Heart left ventricle (tissue), 16 donors: ENCODE measurements around the gene RNF130. TPM values are rescaled to one million over a fixed set of nuclear protein-coding genes. Genes with fewer than 3 reads are reported as not detected.

Experiments used
- ATAC-seq, 4 donors: fragments of 200-7000 bp; cut with Tn5 transposase; one replicate each; pipeline ENCODE4 v1.9.1; 2020 to 2022; ENCODE audit warnings: moderate library complexity in 4 of 4, mild to moderate bottlenecking in 3 of 4, moderate number of reproducible peaks in 1 of 4
- DNase-seq, 5 donors: peaks; one replicate each; pipeline ENCODE4 v3.0.0-alpha.2; 2020
- H3K27ac ChIP-seq, 12 donors: fragments of 200-600 bp; sonication (generic) in 4 of 12; one replicate each; pipeline versions ENCODE4 v1.5.0 to v1.8.0; 2016 to 2022; ENCODE audit warnings: mild to moderate bottlenecking in 2 of 12
- H3K27me3 ChIP-seq, 9 donors: fragments of 200-600 bp; sonication (generic) in 2 of 9; one replicate each; pipeline versions ENCODE4 v1.5.1 to v1.8.0; 2016 to 2022; ENCODE audit warnings: mild to moderate bottlenecking in 3 of 9
- H3K36me3 ChIP-seq, 9 donors: fragments of 200-600 bp; sonication (generic) in 2 of 9; one replicate each; pipeline versions ENCODE4 v1.5.0 to v1.8.0; 2018 to 2022; ENCODE audit warnings: mild to moderate bottlenecking in 2 of 9
- H3K4me1 ChIP-seq, 12 donors: fragments of 200-600 bp; sonication (generic) in 4 of 12; one replicate each; pipeline versions ENCODE4 v1.5.0 to v1.8.0; 2016 to 2022; ENCODE audit warnings: mild to moderate bottlenecking in 3 of 12
- H3K4me3 ChIP-seq, 12 donors: fragments of 200-600 bp; sonication (generic) in 4 of 12; one replicate each; pipeline versions ENCODE4 v1.5.0 to v1.8.0; 2017 to 2022; ENCODE audit warnings: mild to moderate bottlenecking in 9 of 12, moderate library complexity in 4 of 12
- H3K9me3 ChIP-seq, 12 donors: fragments of 200-600 bp; sonication (generic) in 4 of 12; one replicate each; pipeline versions ENCODE4 v1.5.0 to v1.8.0; 2016 to 2022; ENCODE audit warnings: mild to moderate bottlenecking in 1 of 12
- POLR2A ChIP-seq, 2 donors: fragments of 450-650 bp; IDR thresholded peaks; one replicate each; pipeline ENCODE4 v1.6.1; 2017; ENCODE audit warnings: antibody characterized with exemption in 2 of 2, mild to moderate bottlenecking in 2 of 2, moderate library complexity in 2 of 2
- WGBS, 4 donors: extraction: QIAGEN DNeasy Blood & Tissue Kit in 2 of 4; methylation state at CpG; one replicate each; pipeline versions ENCODE4 v1.1.5 to v1.1.7; 2013 to 2018; 5-methylcytosine and 5-hydroxymethylcytosine counted together
- intact Hi-C, 10 donors: fragments of 100-400 bp; cut with DNase I; formaldehyde crosslinking; loops; one replicate each; pipeline versions ENCODE4 v1.11.1 to v1.14.2; 2022
- polyA plus RNA-seq, 2 donors: library from polyadenylated mRNA; stranded (reverse); fragments of 200-250 nt; gene quantifications; one replicate each; pipeline ENCODE4 v1.2.3, GENCODE V29; 2013
- total RNA-seq, 9 donors: library from RNA; depleted of rRNA in 2 of 9; stranded (reverse); fragments of >200 nt in 2 of 9; fragmentation: NEBNext Ultra II Directional in 3 of 9; extraction: Animal tissue kit (Norgen Biotek cat#: 25700) in 3 of 9; gene quantifications; one replicate each; pipeline versions ENCODE4 v1.1.0 to v1.2.4, GENCODE V29; 2016 to 2023
- TF ChIP-seq, protein P1 (sequence below), 12 donors: fragments of 200-600 bp; sonication (generic) in 4 of 12; IDR thresholded peaks; one replicate each; pipeline versions ENCODE4 v1.5.0 to v1.8.0; 2018 to 2022; ENCODE audit warnings: antibody characterized with exemption in 12 of 12, mild to moderate bottlenecking in 5 of 12
- donor health status: ischemic (EF 13 %, LVEDD 7.1; RV severe dilation, severe dysfunction).
- donor health status: healthy with polysubstance abuse.
- donor health status: DM: no; HTN: yes; CAD: no.
- donor health status: DM: no; HTN: no; CAD: no.
- donor health status: ischemic (EF 25% LVEDD 6.9; RV normal size, moderate dysfunction).
- donor health status: ischemic (EF 25% LVEDD 5.7; RV mildly dilated, moderate dysfunction).
- donor health status: healthy.
- donor health status: DM: yes; HTN: yes; CAD: no.
- donor health status: ischemic (EF 35%, LVEDD 5.7; RV mildly dilated, moderate dysfunction).
- donor health status: nonischemic (EF 11% LVEDD 7.7; RV severe dilation, severe dysfunction).
- donor health status: DM: yes; HTN: yes; CAD: no.
- donor health status: PGD.
- donor health status: ischemic (EF 29% LVEDD 5.4; RV normal size, mild dysfunction).
- donor health status: nonischemic (EF 23%, LVEDD 6.1; RV moderate dilation, normal function).

Gene RNF130
- total and polyA plus RNA-seq, 11 donors = 26.3 to 76.2 (median 38.7) TPM

- Histone ChIP-seq H3K4me3 (no peak overlapping the region), H3K36me3 (no peaks in the 10 kb centered on the region), H3K4me1 (no peaks in the 10 kb centered on the region), H3K9me3 (no peaks in the 10 kb centered on the region), H3K27ac (no peak overlapping the region), H3K27me3 (peaks cover 0 to 18% (median 3%) of the 10 kb centered on the region in 9 donors)
- intact Hi-C loops = no loop called here
- DNase-seq (peak in 2 of 5 donors; percentile 2 to 37), ATAC-seq (no peak)
- TF ChIP-seq POLR2A (IDR thresholded peaks at IDR 0.05) = no peak
- TF ChIP-seq, protein P1, sequence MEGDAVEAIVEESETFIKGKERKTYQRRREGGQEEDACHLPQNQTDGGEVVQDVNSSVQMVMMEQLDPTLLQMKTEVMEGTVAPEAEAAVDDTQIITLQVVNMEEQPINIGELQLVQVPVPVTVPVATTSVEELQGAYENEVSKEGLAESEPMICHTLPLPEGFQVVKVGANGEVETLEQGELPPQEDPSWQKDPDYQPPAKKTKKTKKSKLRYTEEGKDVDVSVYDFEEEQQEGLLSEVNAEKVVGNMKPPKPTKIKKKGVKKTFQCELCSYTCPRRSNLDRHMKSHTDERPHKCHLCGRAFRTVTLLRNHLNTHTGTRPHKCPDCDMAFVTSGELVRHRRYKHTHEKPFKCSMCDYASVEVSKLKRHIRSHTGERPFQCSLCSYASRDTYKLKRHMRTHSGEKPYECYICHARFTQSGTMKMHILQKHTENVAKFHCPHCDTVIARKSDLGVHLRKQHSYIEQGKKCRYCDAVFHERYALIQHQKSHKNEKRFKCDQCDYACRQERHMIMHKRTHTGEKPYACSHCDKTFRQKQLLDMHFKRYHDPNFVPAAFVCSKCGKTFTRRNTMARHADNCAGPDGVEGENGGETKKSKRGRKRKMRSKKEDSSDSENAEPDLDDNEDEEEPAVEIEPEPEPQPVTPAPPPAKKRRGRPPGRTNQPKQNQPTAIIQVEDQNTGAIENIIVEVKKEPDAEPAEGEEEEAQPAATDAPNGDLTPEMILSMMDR (IDR thresholded peaks at IDR 0.05) = no peak
- 85 to 90% (median 87%) methylated on average over 17 to 23 of the region's 23 CpGs for WGBS, 4 donors
These were observed 47.7 kb upstream of the RNF130 start for GRCh38 chr5:180119031-180119902.

GRCh38 chr5:180118391-180118791, 46.8 kb upstream of the RNF130 start:
- ATAC-seq (no peak), DNase-seq (peak in 1 of 5 donors; percentile 33)
- no peaks in the 10 kb centered on the region for H3K36me3 ChIP-seq
- no peak overlapping the region for H3K27ac ChIP-seq
- H3K4me1 ChIP-seq = no peaks in the 10 kb centered on the region
- H3K4me3 ChIP-seq = no peak overlapping the region
- no peak for TF ChIP-seq POLR2A (IDR thresholded peaks at IDR 0.05)
- TF ChIP-seq, protein P1 (IDR thresholded peaks at IDR 0.05) = no peak
- no peaks in the 10 kb centered on the region for H3K9me3 ChIP-seq
- WGBS, 4 donors = 88 to 92% (median 92%) methylated on average over 10 to 14 of the region's 14 CpGs
- peaks cover 0 to 15% (median 0%) of the 10 kb centered on the region in 9 donors for H3K27me3 ChIP-seq
- intact Hi-C loops = no loop called here

DNA sequence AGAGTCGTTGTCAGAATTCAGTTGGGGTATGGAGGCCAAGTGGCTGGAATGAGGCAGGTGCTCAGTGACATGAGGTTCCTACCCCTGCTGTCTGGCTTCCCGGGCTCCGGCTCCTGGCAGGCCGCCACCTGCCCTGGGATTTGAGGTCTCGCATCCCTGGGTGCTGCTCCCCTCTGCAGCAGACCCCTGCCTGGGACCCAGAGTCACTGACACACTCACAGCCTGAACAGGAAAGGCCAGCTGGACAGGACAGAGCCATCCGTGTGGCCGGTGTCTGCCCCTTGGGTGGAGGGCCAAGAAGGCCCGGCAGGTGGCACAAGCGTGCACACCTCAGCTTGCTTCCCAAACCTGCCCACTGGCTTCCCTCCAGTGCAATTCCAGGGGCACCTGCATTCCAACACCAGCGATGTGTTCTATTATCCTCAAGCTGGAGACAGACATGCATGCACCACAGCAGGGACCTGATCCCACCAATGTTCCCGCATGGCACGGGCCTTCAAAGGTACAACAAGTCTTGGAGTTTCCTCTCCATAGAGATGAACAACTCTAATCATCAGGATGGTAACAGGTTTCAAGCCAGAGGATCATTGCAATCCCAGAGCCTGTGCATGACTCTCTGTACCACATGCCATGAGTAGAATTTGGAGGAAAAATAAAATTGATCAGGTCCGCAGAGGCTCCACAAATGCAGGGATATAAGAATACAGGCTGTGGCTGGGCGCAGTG, 45.6 kb upstream of the RNF130 start:
- Histone ChIP-seq H3K4me3 (no peak overlapping the region), H3K9me3 (no peaks in the 10 kb centered on the region), H3K27ac (no peak overlapping the region), H3K36me3 (no peaks in the 10 kb centered on the region), H3K27me3 (peaks cover 0 to 20% (median 0%) of the 10 kb centered on the region in 9 donors), H3K4me1 (no peaks in the 10 kb centered on the region)
- DNase-seq (peak in 1 of 5 donors; percentile 62), ATAC-seq (no peak)
- intact Hi-C loops = no loop called here
- WGBS, 4 donors = 80 to 88% (median 86%) methylated on average over 8 to 14 of the region's 14 CpGs
- TF ChIP-seq, protein P1 (IDR thresholded peaks at IDR 0.05) = no peak
- no peak for TF ChIP-seq POLR2A (IDR thresholded peaks at IDR 0.05)
